Measurements from ENCODE around the gene YPEL2.
A peak's percentile ranks its signal among the peaks of the same experiment; 100 is the strongest.

Gene YPEL2

GRCh38 chr17:59366773-59367656, 35.6 kb downstream of the YPEL2 start:
- no peak for DNase-seq (ENCODE audit: low read depth in 1 of 2, low spot score in 1 of 2)
- TF ChIP-seq REST (IDR thresholded peaks at IDR 0.05; ENCODE audit: insufficient replicate concordance, low read depth) (no peak), GABPA (IDR thresholded peaks at IDR 0.05; ENCODE audit: low read depth) (no peak), CTCF (IDR thresholded peaks at IDR 0.05; ENCODE audit: insufficient read depth, low read length) (no peak), POLR2AphosphoS5 (IDR thresholded peaks at IDR 0.05; ENCODE audit: low read depth) (no peak), SPI1 (IDR thresholded peaks at IDR 0.05; ENCODE audit: borderline replicate concordance, low read depth) (no peak)
- Histone ChIP-seq H3K4me3 (replicated peaks; ENCODE audit: insufficient read depth, low read length) (no peak overlapping the region), H3K27ac (replicated peaks) (peak overlapping the region; percentile 47), H3K27me3 (ENCODE audit: insufficient read depth, poor library complexity, severe bottlenecking) (no peaks in the 10 kb centered on the region)

- no peak for DNase-seq (ENCODE audit: low read depth in 1 of 2, low spot score in 1 of 2)
Measured at GRCh38 chr17:59367657-59368045, 36.2 kb downstream of the YPEL2 start.

More at GRCh38 chr17:59367657-59368045, 36.2 kb downstream of the YPEL2 start:
- Histone ChIP-seq H3K27ac (replicated peaks) (no peak overlapping the region), H3K4me3 (replicated peaks; ENCODE audit: insufficient read depth, low read length) (no peak overlapping the region), H3K27me3 (ENCODE audit: insufficient read depth, poor library complexity, severe bottlenecking) (no peaks in the 10 kb centered on the region)
- TF ChIP-seq GABPA (IDR thresholded peaks at IDR 0.05; ENCODE audit: low read depth) (no peak), SPI1 (IDR thresholded peaks at IDR 0.05; ENCODE audit: borderline replicate concordance, low read depth) (no peak), REST (IDR thresholded peaks at IDR 0.05; ENCODE audit: insufficient replicate concordance, low read depth) (no peak), CTCF (IDR thresholded peaks at IDR 0.05; ENCODE audit: insufficient read depth, low read length) (no peak), POLR2AphosphoS5 (IDR thresholded peaks at IDR 0.05; ENCODE audit: low read depth) (no peak)

Data from HL-60 (cell line).